ENCODE data around the gene ASB4. TPM values are rescaled to one million over a fixed set of nuclear protein-coding genes. Genes with fewer than 3 reads are reported as not detected.

The ASB4 gene
- total and polyA plus RNA-seq, 4 donors, result 0.09 to 1.1 (median 0.38) TPM

DNA sequence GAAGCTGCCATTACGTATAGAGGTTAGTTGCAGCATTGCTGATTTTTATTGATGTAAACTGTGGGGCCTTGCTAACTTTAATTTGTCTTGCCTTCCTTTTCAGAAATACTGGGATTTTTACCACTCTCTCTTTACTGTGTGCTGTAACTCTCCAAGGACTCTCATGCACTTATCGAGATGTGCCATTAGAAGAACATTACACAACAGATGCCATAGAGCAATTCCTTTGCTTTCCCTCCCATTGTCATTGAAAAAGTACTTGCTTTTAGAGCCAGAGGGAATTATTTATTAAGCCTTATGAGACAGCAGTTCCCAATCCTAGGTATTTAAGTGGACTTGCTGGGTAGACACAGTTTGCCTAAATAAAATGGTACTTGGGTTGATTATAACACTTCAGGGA lies 51.7 kb downstream of the ASB4 start:
- H3K27me3 ChIP-seq (ENCODE audit: control insufficient read depth in 4 of 4, insufficient read depth in 4 of 4, low read length in 3 of 4), result no peaks in the 10 kb centered on the region
- no peaks in the 10 kb centered on the region for H3K36me3 ChIP-seq (ENCODE audit: control insufficient read depth in 4 of 4, insufficient read depth in 3 of 4, low read depth in 1 of 4, low read length in 3 of 4)
- peaks cover 0 to 26% (median 10%) of the 10 kb centered on the region in 4 donors for H3K4me1 ChIP-seq (ENCODE audit: control insufficient read depth in 4 of 4, insufficient read depth in 4 of 4, low read length in 3 of 4)
- DNase-seq (ENCODE audit: low spot score), result no peak
- H3K9me3 ChIP-seq (ENCODE audit: control insufficient read depth in 4 of 4, low read length in 3 of 4), result no peaks in the 10 kb centered on the region
- no peak overlapping the region for H3K4me3 ChIP-seq (ENCODE audit: low read depth in 1 of 3, low read length in 3 of 3)
- TF ChIP-seq RXRA (IDR thresholded peaks at IDR 0.05) (no peak), HNF4G (IDR thresholded peaks at IDR 0.05) (no peak), HNF4A (conservative IDR thresholded peaks at IDR 0.05) (no peak), EGR1 (IDR thresholded peaks at IDR 0.05; ENCODE audit: low read depth in 2 of 2) (no peak), GABPA (IDR thresholded peaks at IDR 0.05 in 1 of 2, conservative IDR thresholded peaks at IDR 0.05 in 1 of 2) (no peak), TAF1 (conservative IDR thresholded peaks at IDR 0.05) (no peak), FOXA2 (IDR thresholded peaks at IDR 0.05) (no peak), YY1 (IDR thresholded peaks at IDR 0.05) (no peak), JUND (IDR thresholded peaks at IDR 0.05) (no peak), FOXA1 (IDR thresholded peaks at IDR 0.05) (no peak), SP1 (IDR thresholded peaks at IDR 0.05) (no peak), RAD21 (IDR thresholded peaks at IDR 0.05) (no peak), NR2F2 (IDR thresholded peaks at IDR 0.05) (no peak)
- TF ChIP-seq, protein P1, sequence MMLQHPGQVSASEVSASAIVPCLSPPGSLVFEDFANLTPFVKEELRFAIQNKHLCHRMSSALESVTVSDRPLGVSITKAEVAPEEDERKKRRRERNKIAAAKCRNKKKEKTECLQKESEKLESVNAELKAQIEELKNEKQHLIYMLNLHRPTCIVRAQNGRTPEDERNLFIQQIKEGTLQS (IDR thresholded peaks at IDR 0.05), result no peak
- TF ChIP-seq, protein P2, sequence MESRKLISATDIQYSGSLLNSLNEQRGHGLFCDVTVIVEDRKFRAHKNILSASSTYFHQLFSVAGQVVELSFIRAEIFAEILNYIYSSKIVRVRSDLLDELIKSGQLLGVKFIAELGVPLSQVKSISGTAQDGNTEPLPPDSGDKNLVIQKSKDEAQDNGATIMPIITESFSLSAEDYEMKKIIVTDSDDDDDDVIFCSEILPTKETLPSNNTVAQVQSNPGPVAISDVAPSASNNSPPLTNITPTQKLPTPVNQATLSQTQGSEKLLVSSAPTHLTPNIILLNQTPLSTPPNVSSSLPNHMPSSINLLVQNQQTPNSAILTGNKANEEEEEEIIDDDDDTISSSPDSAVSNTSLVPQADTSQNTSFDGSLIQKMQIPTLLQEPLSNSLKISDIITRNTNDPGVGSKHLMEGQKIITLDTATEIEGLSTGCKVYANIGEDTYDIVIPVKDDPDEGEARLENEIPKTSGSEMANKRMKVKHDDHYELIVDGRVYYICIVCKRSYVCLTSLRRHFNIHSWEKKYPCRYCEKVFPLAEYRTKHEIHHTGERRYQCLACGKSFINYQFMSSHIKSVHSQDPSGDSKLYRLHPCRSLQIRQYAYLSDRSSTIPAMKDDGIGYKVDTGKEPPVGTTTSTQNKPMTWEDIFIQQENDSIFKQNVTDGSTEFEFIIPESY (IDR thresholded peaks at IDR 0.05), result no peak
- TF ChIP-seq, protein P3, sequence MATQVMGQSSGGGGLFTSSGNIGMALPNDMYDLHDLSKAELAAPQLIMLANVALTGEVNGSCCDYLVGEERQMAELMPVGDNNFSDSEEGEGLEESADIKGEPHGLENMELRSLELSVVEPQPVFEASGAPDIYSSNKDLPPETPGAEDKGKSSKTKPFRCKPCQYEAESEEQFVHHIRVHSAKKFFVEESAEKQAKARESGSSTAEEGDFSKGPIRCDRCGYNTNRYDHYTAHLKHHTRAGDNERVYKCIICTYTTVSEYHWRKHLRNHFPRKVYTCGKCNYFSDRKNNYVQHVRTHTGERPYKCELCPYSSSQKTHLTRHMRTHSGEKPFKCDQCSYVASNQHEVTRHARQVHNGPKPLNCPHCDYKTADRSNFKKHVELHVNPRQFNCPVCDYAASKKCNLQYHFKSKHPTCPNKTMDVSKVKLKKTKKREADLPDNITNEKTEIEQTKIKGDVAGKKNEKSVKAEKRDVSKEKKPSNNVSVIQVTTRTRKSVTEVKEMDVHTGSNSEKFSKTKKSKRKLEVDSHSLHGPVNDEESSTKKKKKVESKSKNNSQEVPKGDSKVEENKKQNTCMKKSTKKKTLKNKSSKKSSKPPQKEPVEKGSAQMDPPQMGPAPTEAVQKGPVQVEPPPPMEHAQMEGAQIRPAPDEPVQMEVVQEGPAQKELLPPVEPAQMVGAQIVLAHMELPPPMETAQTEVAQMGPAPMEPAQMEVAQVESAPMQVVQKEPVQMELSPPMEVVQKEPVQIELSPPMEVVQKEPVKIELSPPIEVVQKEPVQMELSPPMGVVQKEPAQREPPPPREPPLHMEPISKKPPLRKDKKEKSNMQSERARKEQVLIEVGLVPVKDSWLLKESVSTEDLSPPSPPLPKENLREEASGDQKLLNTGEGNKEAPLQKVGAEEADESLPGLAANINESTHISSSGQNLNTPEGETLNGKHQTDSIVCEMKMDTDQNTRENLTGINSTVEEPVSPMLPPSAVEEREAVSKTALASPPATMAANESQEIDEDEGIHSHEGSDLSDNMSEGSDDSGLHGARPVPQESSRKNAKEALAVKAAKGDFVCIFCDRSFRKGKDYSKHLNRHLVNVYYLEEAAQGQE (IDR thresholded peaks at IDR 0.05), result no peak
- TF ChIP-seq, protein P4, sequence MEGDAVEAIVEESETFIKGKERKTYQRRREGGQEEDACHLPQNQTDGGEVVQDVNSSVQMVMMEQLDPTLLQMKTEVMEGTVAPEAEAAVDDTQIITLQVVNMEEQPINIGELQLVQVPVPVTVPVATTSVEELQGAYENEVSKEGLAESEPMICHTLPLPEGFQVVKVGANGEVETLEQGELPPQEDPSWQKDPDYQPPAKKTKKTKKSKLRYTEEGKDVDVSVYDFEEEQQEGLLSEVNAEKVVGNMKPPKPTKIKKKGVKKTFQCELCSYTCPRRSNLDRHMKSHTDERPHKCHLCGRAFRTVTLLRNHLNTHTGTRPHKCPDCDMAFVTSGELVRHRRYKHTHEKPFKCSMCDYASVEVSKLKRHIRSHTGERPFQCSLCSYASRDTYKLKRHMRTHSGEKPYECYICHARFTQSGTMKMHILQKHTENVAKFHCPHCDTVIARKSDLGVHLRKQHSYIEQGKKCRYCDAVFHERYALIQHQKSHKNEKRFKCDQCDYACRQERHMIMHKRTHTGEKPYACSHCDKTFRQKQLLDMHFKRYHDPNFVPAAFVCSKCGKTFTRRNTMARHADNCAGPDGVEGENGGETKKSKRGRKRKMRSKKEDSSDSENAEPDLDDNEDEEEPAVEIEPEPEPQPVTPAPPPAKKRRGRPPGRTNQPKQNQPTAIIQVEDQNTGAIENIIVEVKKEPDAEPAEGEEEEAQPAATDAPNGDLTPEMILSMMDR (IDR thresholded peaks at IDR 0.05; ENCODE audit: low read depth, low read length, missing input control), result no peak
- TF ChIP-seq, protein P5, sequence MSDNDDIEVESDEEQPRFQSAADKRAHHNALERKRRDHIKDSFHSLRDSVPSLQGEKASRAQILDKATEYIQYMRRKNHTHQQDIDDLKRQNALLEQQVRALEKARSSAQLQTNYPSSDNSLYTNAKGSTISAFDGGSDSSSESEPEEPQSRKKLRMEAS (IDR thresholded peaks at IDR 0.05), result no peak
- H3K9ac ChIP-seq (ENCODE audit: low read depth in 1 of 2, low read length in 2 of 2), result no peak overlapping the region
- no peak overlapping the region for H3K27ac ChIP-seq (ENCODE audit: low read depth in 1 of 2, low read length in 2 of 2)
- 95% methylated on average over 2 of the region's 2 CpGs for WGBS
